Measurements from ENCODE around the gene PPBP.
A peak's percentile ranks its signal among the peaks of the same experiment; 100 is the strongest.

PPBP gene

GRCh38 chr4:73947239-73947985, 40.6 kb downstream of the PPBP start:
- no peak for DNase-seq

GRCh38 chr4:73945674-73946449, 42.1 kb downstream of the PPBP start:
- DNase-seq: no peak

- DNase-seq: no peak
Measured at GRCh38 chr4:73945140-73945539, 42.9 kb downstream of the PPBP start.

GRCh38 chr4:73944061-73944875, 43.7 kb downstream of the PPBP start:
- peak in 2 of 3 donors; percentile 29 to 44 for DNase-seq

- no peak for DNase-seq
Measured at GRCh38 chr4:73943555-73943954, 44.4 kb downstream of the PPBP start.

GRCh38 chr4:73936969-73937368, 51.0 kb downstream of the PPBP start:
- DNase-seq: no peak
